Liver (tissue), 9 donors: ENCODE measurements around the gene IL20. TPM values are rescaled to one million over a fixed set of nuclear protein-coding genes. Genes with fewer than 3 reads are reported as not detected.

ENCODE experiments used
- DNase-seq: peaks from one replicate; pipeline ENCODE4 v3.0.0-alpha.2; 2017; ENCODE audit warnings: low spot score
- H3K27ac ChIP-seq, 2 donors: one replicate each; pipeline ENCODE4 v1.7.0; 2013; ENCODE audit warnings: inconsistent platforms in 2 of 2, low read length in 2 of 2, control low read depth in 1 of 2, low read depth in 1 of 2, mild to moderate bottlenecking in 1 of 2
- H3K27me3 ChIP-seq, 4 donors: one replicate each; pipeline versions ENCODE4 v1.6.1 to v1.7.0; 2013; ENCODE audit warnings: low read length in 3 of 4, inconsistent platforms in 1 of 4, mild to moderate bottlenecking in 1 of 4, moderate library complexity in 1 of 4; ENCODE audit not compliant: control insufficient read depth in 4 of 4, insufficient read depth in 4 of 4
- H3K36me3 ChIP-seq, 4 donors: one replicate each; pipeline versions ENCODE4 v1.6.1 to v1.7.0; 2013; ENCODE audit warnings: low read length in 3 of 4, mild to moderate bottlenecking in 3 of 4, low read depth in 1 of 4, moderate library complexity in 1 of 4; ENCODE audit not compliant: control insufficient read depth in 4 of 4, insufficient read depth in 3 of 4
- H3K4me1 ChIP-seq, 4 donors: one replicate each; pipeline versions ENCODE4 v1.6.1 to v1.7.0; 2013; ENCODE audit warnings: low read length in 3 of 4, mild to moderate bottlenecking in 3 of 4, moderate library complexity in 1 of 4; ENCODE audit not compliant: control insufficient read depth in 4 of 4, insufficient read depth in 4 of 4
- H3K4me3 ChIP-seq, 3 donors: one replicate each; pipeline versions ENCODE4 v1.6.1 to v1.7.0; 2013; ENCODE audit warnings: low read length in 3 of 3, control low read depth in 1 of 3, low read depth in 1 of 3, mild to moderate bottlenecking in 1 of 3
- H3K9ac ChIP-seq, 2 donors: one replicate each; pipeline ENCODE4 v1.7.0; 2013; ENCODE audit warnings: low read length in 2 of 2, mild to moderate bottlenecking in 2 of 2, moderate library complexity in 2 of 2, control low read depth in 1 of 2, low read depth in 1 of 2
- H3K9me3 ChIP-seq, 4 donors: one replicate each; pipeline versions ENCODE4 v1.6.1 to v1.7.0; 2013; ENCODE audit warnings: low read length in 3 of 4; ENCODE audit not compliant: control insufficient read depth in 4 of 4
- ATF3 ChIP-seq: IDR thresholded peaks from 2 replicates; pipeline ENCODE4 v1.6.1; 2016; ENCODE audit warnings: antibody characterized with exemption
- CTCF ChIP-seq: fragments of 150-350 bp; IDR thresholded peaks from 2 replicates; pipeline ENCODE4 v1.5.1; 2017; ENCODE audit warnings: improper control_type of control experiment, low read depth, low read length; ENCODE audit not compliant: missing input control
- EGR1 ChIP-seq, 2 donors: IDR thresholded peaks; 2 replicates each; pipeline ENCODE4 v1.6.1; 2016 to 2018; ENCODE audit warnings: antibody characterized with exemption in 2 of 2, low read depth in 2 of 2
- FOXA1 ChIP-seq: IDR thresholded peaks from 2 replicates; pipeline ENCODE4 v1.6.1; 2016; ENCODE audit warnings: antibody characterized with exemption
- GABPA ChIP-seq, 2 donors: IDR thresholded peaks in 1 of 2; conservative IDR thresholded peaks in 1 of 2; 2 replicates each; pipeline ENCODE4 v1.6.1; 2016; ENCODE audit warnings: antibody characterized with exemption in 2 of 2, mild to moderate bottlenecking in 1 of 2, moderate library complexity in 1 of 2
- HNF4G ChIP-seq: IDR thresholded peaks from 2 replicates; pipeline ENCODE4 v1.6.1; 2016; ENCODE audit warnings: antibody characterized with exemption
- JUND ChIP-seq, 2 donors: IDR thresholded peaks; 2 replicates each; pipeline ENCODE4 v1.6.1; 2016; ENCODE audit warnings: antibody characterized with exemption in 2 of 2
- MAX ChIP-seq: IDR thresholded peaks from 2 replicates; pipeline ENCODE4 v1.6.1; 2016; ENCODE audit warnings: antibody characterized with exemption
- RAD21 ChIP-seq, 2 donors: IDR thresholded peaks; 2 replicates each; pipeline ENCODE4 v1.6.1; 2016; ENCODE audit warnings: antibody characterized with exemption in 2 of 2, mild to moderate bottlenecking in 2 of 2
- REST ChIP-seq: IDR thresholded peaks from 2 replicates; pipeline ENCODE4 v1.6.1; 2016; ENCODE audit warnings: antibody characterized with exemption, mild to moderate bottlenecking
- RXRA ChIP-seq, 2 donors: IDR thresholded peaks; 2 replicates each; pipeline ENCODE4 v1.6.1; 2017 to 2018; ENCODE audit warnings: antibody characterized with exemption in 2 of 2, mild to moderate bottlenecking in 1 of 2
- TAF1 ChIP-seq: conservative IDR thresholded peaks from 2 replicates; pipeline ENCODE4 v1.6.1; 2016; ENCODE audit warnings: antibody characterized with exemption, mild to moderate bottlenecking
- YY1 ChIP-seq: IDR thresholded peaks from 2 replicates; pipeline ENCODE4 v1.6.1; 2016; ENCODE audit warnings: antibody characterized with exemption, mild to moderate bottlenecking
- ZBTB33 ChIP-seq: IDR thresholded peaks from 2 replicates; pipeline ENCODE4 v1.6.1; 2016; ENCODE audit warnings: antibody characterized with exemption
- WGBS: extraction: QIAGEN DNeasy Blood & Tissue Kit; methylation state at CpG from one replicate; pipeline ENCODE4 v1.1.7; 2013; 5-methylcytosine and 5-hydroxymethylcytosine counted together
- polyA plus RNA-seq, 2 donors: library from polyadenylated mRNA; stranded (reverse) in 1 of 2; unstranded in 1 of 2; fragments of 200-250 nt in 1 of 2; fragments of >200 nt in 1 of 2; fragmentation: Nextera tagmentation in 1 of 2; extraction: Ambion mirVana in 1 of 2; gene quantifications; one replicate each; pipeline versions ENCODE4 v1.2.1 to v1.2.3, GENCODE V29; 2013 to 2015
- total RNA-seq, 2 donors: library from RNA; depleted of rRNA; stranded (reverse); fragments of >200 nt; gene quantifications; one replicate each; pipeline ENCODE4 v1.2.3, GENCODE V29; 2014
- donor health status: healthy.
- donor health status: healthy.
- donor health status: healthy.
- donor health status: healthy.
- donor health status: healthy.

IL20 gene
- total and polyA plus RNA-seq, 4 donors: 0.17 TPM; not detected in 3

GRCh38 chr1:206899717-206900116, 34.3 kb downstream of the IL20 start:
- Histone ChIP-seq H3K9me3 (no peaks in the 10 kb centered on the region), H3K27ac (no peak overlapping the region), H3K27me3 (no peaks in the 10 kb centered on the region), H3K9ac (no peak overlapping the region), H3K4me1 (peaks cover 0 to 4% (median 0%) of the 10 kb centered on the region in 4 donors), H3K4me3 (no peak overlapping the region), H3K36me3 (no peaks in the 10 kb centered on the region)
- WGBS: 71% methylated on average over 5 of the region's 5 CpGs
- DNase-seq: no peak
- TF ChIP-seq MAX (no peak), EGR1 (IDR thresholded peaks at IDR 0.05; ENCODE audit: low read depth in 2 of 2) (no peak), RXRA (IDR thresholded peaks at IDR 0.05) (no peak), GABPA (IDR thresholded peaks at IDR 0.05 in 1 of 2, conservative IDR thresholded peaks at IDR 0.05 in 1 of 2) (no peak), RAD21 (IDR thresholded peaks at IDR 0.05) (no peak), TAF1 (no peak), JUND (IDR thresholded peaks at IDR 0.05) (no peak), REST (no peak), ZBTB33 (no peak), CTCF (no peak)

- H3K36me3 ChIP-seq: no peaks in the 10 kb centered on the region
- no peak overlapping the region for H3K27ac ChIP-seq
- no peaks in the 10 kb centered on the region for H3K9me3 ChIP-seq
- no peaks in the 10 kb centered on the region for H3K27me3 ChIP-seq
- no peak overlapping the region for H3K4me3 ChIP-seq
- DNase-seq: no peak
- peaks cover 0 to 4% (median 0%) of the 10 kb centered on the region in 4 donors for H3K4me1 ChIP-seq
- no peak overlapping the region for H3K9ac ChIP-seq
- 82% methylated on average over 7 of the region's 7 CpGs for WGBS
- TF ChIP-seq RXRA (IDR thresholded peaks at IDR 0.05) (no peak), ZBTB33 (no peak), HNF4G (no peak), GABPA (IDR thresholded peaks at IDR 0.05 in 1 of 2, conservative IDR thresholded peaks at IDR 0.05 in 1 of 2) (no peak), YY1 (no peak), ATF3 (no peak), JUND (IDR thresholded peaks at IDR 0.05) (no peak), EGR1 (IDR thresholded peaks at IDR 0.05; ENCODE audit: low read depth in 2 of 2) (no peak), FOXA1 (no peak)
Observed at GRCh38 chr1:206900149-206900548, 34.7 kb downstream of the IL20 start.
